ENCODE data around the gene ETV3L.
"Not testable (repeated sequence)": the region's sequence is repeated elsewhere in the genome, so short reads cannot be mapped to it uniquely, and the experiment has no call there.

ETV3L gene

GRCh38 chr1:157103268-157103667 is 3.7 kb upstream of the ETV3L start:
- Histone ChIP-seq H3K27me3 (ENCODE audit: insufficient read depth, low read depth, severe bottlenecking) (peaks cover 63% of the 10 kb centered on the region), H3K27ac (no peak overlapping the region), H3K9me3 (ENCODE audit: severe bottlenecking) (no peaks in the 10 kb centered on the region), H3K36me3 (no peaks in the 10 kb centered on the region), H3K4me3 (ENCODE audit: low read depth, low read length) (no peak overlapping the region)
- DNase-seq: no peak
- TF ChIP-seq, protein P1, sequence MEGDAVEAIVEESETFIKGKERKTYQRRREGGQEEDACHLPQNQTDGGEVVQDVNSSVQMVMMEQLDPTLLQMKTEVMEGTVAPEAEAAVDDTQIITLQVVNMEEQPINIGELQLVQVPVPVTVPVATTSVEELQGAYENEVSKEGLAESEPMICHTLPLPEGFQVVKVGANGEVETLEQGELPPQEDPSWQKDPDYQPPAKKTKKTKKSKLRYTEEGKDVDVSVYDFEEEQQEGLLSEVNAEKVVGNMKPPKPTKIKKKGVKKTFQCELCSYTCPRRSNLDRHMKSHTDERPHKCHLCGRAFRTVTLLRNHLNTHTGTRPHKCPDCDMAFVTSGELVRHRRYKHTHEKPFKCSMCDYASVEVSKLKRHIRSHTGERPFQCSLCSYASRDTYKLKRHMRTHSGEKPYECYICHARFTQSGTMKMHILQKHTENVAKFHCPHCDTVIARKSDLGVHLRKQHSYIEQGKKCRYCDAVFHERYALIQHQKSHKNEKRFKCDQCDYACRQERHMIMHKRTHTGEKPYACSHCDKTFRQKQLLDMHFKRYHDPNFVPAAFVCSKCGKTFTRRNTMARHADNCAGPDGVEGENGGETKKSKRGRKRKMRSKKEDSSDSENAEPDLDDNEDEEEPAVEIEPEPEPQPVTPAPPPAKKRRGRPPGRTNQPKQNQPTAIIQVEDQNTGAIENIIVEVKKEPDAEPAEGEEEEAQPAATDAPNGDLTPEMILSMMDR (IDR thresholded peaks at IDR 0.05; ENCODE audit: low read depth, low read length): no peak

- no peaks in the 10 kb centered on the region for H3K36me3 ChIP-seq
- H3K27ac ChIP-seq: no peak overlapping the region
- peaks cover 47% of the 10 kb centered on the region for H3K27me3 ChIP-seq (ENCODE audit: insufficient read depth, low read depth, severe bottlenecking)
- no peak overlapping the region for H3K4me3 ChIP-seq (ENCODE audit: low read depth, low read length)
- TF ChIP-seq, protein P1 (IDR thresholded peaks at IDR 0.05; ENCODE audit: low read depth, low read length): no peak
- DNase-seq: peak; percentile 94
- H3K9me3 ChIP-seq (ENCODE audit: severe bottlenecking): no peaks in the 10 kb centered on the region
Observed at GRCh38 chr1:157101149-157101548, 1.5 kb upstream of the ETV3L start.

- not testable (repeated sequence) for H3K9me3 ChIP-seq (ENCODE audit: severe bottlenecking); H3K4me3 ChIP-seq (ENCODE audit: low read depth, low read length); H3K27ac ChIP-seq; H3K36me3 ChIP-seq; DNase-seq
- H3K27me3 ChIP-seq (ENCODE audit: insufficient read depth, low read depth, severe bottlenecking): peaks cover 37% of the 10 kb centered on the region
Observed at GRCh38 chr1:157098987-157099632, 498 bp downstream of the ETV3L start.

DNA sequence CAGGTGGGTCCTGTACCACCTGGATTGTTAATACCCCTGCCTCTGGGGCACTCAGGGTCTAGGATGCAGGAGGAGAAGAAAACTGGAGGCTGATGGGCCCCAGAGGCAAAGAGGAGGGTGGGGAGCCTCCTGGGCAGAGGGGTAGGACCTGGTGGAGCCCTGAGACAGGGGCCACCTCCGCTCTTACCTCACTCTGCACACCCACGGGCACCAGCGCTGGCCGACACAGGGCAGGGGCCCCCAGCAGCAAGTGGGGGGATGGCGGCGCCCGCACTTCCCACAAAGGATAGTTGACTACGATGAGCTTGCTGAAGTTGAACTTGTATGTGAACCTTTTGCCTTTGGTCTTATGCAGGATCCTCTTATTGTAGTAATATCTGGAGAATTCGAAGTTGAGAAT is 1.1 kb downstream of the ETV3L start:
- TF ChIP-seq, protein P1 (IDR thresholded peaks at IDR 0.05; ENCODE audit: low read depth, low read length): no peak
- H3K27ac ChIP-seq: no peak overlapping the region
- H3K4me3 ChIP-seq (ENCODE audit: low read depth, low read length): no peak overlapping the region
- H3K9me3 ChIP-seq (ENCODE audit: severe bottlenecking): no peaks in the 10 kb centered on the region
- peaks cover 31% of the 10 kb centered on the region for H3K27me3 ChIP-seq (ENCODE audit: insufficient read depth, low read depth, severe bottlenecking)
- no peak for DNase-seq
- H3K36me3 ChIP-seq: no peaks in the 10 kb centered on the region

DNA sequence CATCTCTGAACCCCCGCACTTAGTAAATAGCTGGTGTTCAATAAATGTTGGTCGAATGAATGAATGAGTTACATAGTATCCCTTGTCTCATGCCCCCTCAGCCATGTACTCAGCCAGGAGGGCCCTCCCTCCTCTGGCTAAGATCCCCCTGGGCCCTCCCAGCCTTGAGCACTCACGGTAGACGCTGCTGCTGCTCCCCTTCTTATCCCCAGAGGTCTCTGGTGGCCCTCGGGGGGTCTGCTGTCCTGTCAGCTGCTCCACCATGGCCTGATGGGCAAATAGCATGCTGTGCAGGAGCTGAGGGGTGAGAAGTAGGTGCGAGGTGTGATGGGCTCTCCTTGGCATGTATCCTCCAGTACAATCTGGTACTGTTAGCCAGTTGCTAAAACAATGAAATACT is 1.9 kb downstream of the ETV3L start:
- Histone ChIP-seq H3K4me3 (ENCODE audit: low read depth, low read length) (no peak overlapping the region), H3K27me3 (ENCODE audit: insufficient read depth, low read depth, severe bottlenecking) (peaks cover 23% of the 10 kb centered on the region), H3K9me3 (ENCODE audit: severe bottlenecking) (no peaks in the 10 kb centered on the region), H3K27ac (no peak overlapping the region), H3K36me3 (no peaks in the 10 kb centered on the region)
- TF ChIP-seq, protein P1 (IDR thresholded peaks at IDR 0.05; ENCODE audit: low read depth, low read length): no peak
- DNase-seq: no peak

- no peak overlapping the region for H3K27ac ChIP-seq
- H3K27me3 ChIP-seq (ENCODE audit: insufficient read depth, low read depth, severe bottlenecking): peaks cover 18% of the 10 kb centered on the region
- TF ChIP-seq, protein P1 (IDR thresholded peaks at IDR 0.05; ENCODE audit: low read depth, low read length): no peak
- no peak for DNase-seq
- H3K4me3 ChIP-seq (ENCODE audit: low read depth, low read length): no peak overlapping the region
- no peaks in the 10 kb centered on the region for H3K9me3 ChIP-seq (ENCODE audit: severe bottlenecking)
- H3K36me3 ChIP-seq: no peaks in the 10 kb centered on the region
Observed at GRCh38 chr1:157096881-157097280, 2.7 kb downstream of the ETV3L start.
